D721Med (cell line): ENCODE data around the gene ZFAND3.

Source experiments
- DNase-seq: peaks from one replicate; pipeline ENCODE4 v3.0.0; 2011; ENCODE audit warnings: low spot score; ENCODE audit not compliant: insufficient read length
- FAIRE-seq: peaks from 2 replicates; lab custom pipeline; 2011; peaks lifted over from hg19 to GRCh38; lab: Jason Lieb, UNC
- TF ChIP-seq, protein P1 (sequence below): IDR thresholded peaks from 2 replicates; pipeline ENCODE4 v1.5.1; 2012; ENCODE audit warnings: mild to moderate bottlenecking, control low read depth; ENCODE audit not compliant: insufficient read depth; ENCODE audit errors: missing control alignments

ZFAND3 gene

DNA sequence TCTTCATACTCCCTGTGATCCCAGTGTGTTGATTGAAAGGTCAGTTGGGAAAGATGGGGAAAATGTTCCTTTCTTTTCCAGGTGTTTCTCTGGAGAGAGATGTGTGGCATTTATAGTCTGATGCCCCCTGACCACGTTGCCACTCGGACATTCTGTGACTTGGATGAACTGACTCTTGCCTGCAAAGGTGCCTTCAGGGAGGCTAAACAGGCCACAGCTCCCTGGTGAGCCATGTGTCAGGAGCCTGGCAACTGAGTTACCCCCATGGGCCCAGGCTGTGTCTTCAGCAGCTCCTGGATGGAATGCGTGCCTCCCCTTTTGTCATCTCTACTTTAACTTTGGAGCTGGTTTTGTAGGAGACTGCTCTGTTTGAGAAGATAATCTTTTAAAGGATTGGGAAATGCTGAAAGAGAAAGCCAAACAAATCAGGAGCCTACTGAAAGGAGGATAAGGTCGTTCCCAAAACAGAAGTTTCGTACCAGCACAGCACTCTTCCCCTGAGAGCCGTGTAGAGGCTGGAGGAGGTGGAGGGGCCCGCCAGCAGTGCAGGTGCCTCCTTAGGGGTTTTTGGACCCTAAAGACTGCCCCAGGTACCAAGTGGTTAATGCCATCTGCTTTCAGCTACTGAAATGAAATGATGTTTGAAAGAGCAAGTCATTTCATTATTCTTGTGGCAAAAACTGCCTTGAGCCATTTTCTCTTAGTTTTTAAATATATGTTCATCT, 322.8 kb downstream of the ZFAND3 start:
- DNase-seq: no peak
- FAIRE-seq: no peak
- TF ChIP-seq, protein P1, sequence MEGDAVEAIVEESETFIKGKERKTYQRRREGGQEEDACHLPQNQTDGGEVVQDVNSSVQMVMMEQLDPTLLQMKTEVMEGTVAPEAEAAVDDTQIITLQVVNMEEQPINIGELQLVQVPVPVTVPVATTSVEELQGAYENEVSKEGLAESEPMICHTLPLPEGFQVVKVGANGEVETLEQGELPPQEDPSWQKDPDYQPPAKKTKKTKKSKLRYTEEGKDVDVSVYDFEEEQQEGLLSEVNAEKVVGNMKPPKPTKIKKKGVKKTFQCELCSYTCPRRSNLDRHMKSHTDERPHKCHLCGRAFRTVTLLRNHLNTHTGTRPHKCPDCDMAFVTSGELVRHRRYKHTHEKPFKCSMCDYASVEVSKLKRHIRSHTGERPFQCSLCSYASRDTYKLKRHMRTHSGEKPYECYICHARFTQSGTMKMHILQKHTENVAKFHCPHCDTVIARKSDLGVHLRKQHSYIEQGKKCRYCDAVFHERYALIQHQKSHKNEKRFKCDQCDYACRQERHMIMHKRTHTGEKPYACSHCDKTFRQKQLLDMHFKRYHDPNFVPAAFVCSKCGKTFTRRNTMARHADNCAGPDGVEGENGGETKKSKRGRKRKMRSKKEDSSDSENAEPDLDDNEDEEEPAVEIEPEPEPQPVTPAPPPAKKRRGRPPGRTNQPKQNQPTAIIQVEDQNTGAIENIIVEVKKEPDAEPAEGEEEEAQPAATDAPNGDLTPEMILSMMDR: no peak

DNA sequence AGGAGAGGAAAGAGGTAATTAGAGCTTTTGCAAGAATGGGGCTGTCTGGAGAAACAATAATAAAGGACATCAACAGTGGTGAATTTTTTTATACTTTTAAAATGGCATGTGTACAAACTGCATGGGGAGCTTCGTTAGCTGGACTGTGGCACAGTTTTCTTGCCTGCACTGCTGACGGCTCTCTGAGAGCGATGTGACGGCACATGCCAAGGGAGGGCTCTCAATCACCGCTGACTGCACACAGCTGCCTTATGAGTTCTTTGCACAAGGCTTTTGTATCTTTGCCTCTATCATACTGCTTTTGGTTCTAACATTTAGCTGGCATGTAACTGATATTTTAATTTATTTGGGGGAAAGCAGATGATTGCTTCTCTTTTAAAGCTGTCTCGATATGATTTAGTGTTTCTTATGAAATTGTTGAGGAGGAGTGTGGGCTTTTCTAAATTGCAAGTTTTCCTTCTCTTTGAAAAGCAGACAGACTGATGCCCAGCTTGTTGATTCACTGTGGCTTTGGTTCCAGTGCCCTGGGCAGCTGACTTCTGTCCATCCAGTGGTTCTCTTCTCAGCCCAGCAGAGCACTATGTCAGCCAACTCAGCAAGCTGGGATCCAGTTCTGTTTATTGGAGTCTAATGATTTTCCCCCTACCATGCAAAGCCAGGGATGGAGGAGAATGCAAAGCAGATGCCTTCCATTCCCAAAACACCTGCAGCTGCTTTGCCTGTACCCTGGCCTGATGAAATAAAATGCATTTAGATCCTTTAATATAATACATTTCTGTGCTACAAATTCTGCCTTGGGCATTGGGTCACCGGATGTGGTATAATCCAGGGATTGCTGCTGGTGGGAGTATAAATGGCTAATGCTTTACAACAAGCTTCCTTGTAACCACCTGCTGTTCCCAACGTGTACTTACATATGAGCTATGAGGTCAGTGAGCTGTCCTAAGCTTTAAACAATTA, 323.9 kb downstream of the ZFAND3 start:
- DNase-seq: no peak
- FAIRE-seq: no peak
- TF ChIP-seq, protein P1: no peak

DNA sequence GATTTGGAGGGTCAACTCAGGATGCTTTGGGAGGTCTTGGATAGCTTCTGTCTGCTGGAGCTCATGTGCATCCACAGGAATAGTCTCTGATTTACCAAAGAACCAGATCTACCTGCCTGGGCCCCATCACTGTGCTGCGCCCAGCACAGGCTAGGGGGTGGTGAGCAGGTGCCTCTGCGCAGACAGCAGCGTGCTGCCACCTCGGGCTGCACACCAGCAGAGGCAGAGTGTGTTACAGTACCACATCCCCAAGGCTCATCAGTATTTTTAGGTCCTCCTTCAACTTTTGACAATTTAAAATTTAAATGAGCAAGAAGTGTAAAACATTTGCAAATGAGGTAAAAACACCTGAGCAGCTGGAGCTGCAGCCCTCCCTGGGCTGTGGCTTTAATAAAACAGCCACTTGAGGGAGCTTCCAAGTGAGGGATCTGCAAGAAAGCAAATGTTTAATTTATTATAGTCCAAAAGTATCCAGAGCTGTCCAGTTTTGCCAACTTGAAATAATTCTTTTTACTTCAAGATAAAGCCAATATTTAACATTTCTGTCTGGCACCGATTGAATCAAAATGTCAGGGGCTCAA, 324.9 kb downstream of the ZFAND3 start:
- TF ChIP-seq, protein P1: no peak
- DNase-seq (no peak), FAIRE-seq (no peak)

DNA sequence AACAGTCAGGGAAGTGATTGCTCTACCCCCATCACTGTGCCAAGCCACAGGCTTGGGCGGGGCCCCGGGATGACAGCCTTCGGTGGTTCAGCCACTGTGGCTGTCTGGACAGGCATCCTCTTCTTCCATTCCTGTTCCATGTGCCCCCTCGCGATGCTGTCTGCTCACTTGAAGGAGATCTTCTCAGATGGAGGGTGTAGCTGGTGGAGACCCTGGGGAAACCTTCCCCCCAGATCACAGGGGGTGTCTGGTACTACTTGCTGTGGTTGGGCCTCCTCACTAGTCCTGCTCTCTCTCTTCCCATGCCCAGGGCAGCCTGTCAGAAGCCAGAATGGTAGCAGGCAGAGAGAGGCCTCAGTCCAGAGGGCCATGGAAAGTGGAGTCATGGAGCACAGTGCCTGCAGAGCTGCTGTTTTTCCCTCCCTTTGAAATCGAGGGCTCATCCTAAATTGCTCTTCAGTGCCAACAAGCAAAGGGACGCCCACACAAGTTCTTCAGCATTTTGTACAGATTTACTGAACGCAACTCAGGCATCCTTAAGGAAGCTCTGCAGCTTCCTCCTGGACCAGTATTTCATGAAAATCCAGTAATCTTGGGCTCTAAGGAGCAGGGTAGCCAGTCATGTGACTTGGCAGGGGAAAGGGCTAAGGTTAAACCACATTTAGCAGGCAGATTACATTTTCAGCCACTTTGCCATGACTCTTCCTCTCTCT, 326.6 kb downstream of the ZFAND3 start:
- TF ChIP-seq, protein P1: no peak
- DNase-seq (no peak), FAIRE-seq (no peak)

DNA sequence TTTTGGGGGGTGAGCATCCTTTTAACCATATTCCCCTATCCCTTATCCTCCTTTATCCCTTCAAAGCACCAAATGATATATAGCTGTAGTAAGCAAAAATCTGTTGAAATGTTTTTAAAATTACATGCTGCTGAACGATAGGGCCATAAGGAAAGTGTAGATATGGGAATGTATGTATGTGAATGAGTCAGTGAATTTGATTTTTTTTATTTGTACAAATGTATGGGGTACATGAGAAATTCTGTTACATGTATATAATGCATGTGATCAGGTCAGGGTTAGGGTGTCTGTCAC, 327.2 kb downstream of the ZFAND3 start:
- no peak for FAIRE-seq
- TF ChIP-seq, protein P1: no peak
- no peak for DNase-seq

DNA sequence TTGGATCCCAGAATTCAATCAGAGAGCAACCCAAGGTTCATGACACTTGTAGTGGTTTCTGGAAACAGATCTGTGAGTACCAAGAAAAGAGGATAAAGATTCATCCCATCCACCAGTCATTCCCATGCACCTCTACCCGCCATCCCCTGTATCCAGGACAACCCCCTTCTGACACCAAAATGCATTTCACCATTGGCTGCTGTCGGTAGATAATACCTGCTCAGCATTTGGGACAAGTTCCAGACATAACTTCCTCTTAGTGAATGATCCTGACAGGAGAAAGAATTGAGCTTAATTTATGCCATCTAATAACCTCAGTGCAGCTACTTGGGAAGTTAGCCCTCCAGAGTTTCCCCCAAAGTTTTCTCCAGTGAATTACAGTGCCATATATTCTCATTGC, 329.1 kb downstream of the ZFAND3 start:
- no peak for FAIRE-seq
- TF ChIP-seq, protein P1: no peak
- DNase-seq: no peak
